GM19193 (cell line): Measurements from ENCODE around the gene WIPF1.

Source experiments
- POLR2A ChIP-seq: IDR thresholded peaks from 4 replicates; pipeline ENCODE4 v1.6.1; 2011; ENCODE audit not compliant: insufficient read depth, insufficient read length; ENCODE audit errors: extremely low read depth

Gene WIPF1

DNA sequence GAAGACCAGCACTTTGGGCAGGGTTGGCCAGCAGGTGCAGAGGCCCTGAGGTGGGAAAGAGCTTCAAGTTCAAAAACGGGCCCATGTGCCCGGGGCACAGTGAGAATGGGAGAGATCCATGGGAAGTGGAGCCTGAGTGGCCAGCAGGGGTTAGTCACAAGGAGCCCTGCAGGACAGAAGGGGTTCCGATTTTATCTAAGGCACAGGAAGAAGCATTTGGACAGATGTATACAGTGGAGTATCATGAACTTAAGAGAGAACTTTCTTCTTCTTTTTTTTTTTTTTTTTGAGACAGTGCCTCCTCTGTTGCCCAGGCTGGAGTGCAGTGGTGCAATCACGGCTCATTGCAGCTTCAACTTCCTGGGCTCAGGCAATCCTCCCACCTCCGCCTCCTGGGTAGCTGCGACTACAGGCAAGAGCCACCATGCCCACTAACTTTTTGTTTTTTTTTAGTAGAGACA lies 24.0 kb downstream of the WIPF1 start:
- no peak for TF ChIP-seq POLR2A

DNA sequence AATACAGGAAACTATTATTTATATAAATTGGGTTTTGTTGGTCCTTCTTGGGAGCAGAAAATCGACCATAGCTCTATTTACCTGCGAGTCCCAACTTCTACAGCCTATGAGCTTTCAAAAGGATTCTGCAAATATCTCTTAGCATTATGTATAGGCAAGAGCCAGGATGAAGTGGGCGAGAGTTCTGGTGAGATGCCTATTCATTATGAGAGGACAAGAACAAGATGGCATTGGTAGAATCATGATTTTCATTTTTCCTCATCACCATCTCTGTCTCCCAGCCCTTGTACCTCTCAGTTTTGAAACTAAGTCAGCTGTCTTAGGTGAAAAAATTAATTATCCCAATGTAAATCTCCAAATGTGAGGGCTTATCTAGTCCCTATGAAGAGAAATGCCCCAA lies 25.0 kb downstream of the WIPF1 start:
- TF ChIP-seq POLR2A: no peak

DNA sequence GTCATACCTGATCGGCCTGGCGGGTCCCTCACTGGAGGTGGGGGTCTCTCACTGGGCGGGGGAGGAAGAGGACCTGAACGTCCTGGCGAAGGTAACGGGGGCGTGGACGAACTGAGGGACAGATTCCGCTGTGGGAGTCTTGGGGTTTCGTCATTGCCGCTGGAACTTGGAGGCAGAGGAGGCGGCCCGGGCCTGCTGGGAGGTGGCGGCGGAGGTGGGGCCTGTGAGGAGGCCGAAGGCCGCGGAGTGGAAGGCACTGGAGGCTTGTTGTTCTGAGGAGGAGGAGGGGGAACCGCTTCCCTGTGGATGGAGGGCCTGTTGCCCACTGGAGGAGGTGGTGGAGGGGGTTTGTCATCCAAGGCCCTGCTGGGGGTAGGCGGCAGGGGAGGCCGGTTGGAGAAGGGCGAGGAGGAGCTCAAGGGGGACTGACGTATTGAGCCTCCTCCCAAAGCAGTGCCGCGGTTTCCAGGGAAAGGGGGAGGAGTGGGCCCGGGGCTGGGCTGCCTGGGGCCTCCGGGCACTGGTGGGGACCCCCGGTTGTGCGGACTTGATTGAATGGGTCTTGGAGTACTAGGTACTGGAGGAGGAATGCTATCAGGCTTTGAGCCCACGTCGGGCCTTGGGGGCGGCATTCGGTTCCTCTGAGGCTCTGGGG lies 25.8 kb downstream of the WIPF1 start:
- no peak for TF ChIP-seq POLR2A

DNA sequence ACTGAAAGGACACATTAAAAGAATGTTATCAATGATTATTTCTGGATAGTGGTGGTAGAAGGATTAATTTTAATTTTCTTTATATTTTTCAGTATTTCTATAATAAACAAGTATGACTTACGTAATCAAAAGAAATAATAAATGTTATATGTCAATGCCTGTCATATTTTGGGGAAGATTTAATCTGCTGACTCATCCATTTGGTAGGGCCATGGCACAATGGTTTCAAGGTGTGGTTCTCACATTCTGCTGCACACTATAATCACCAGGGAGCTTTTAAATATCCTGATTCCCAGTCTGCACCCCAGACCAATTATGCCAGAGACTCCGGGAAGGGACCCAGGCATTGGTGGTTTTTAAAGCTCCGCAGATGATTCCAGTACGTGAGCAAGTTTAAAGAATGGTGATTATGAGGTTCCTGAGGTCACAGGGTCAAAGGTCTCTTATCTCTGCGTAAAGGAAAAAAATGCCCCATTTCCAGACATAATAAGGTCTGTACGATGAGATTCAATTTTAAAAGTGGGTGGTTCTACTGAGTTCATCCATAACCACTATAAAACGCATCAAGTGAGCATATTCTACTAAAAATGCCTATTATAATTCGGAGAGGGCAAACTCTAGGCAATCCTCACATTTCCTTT lies 27.2 kb downstream of the WIPF1 start:
- no peak for TF ChIP-seq POLR2A

DNA sequence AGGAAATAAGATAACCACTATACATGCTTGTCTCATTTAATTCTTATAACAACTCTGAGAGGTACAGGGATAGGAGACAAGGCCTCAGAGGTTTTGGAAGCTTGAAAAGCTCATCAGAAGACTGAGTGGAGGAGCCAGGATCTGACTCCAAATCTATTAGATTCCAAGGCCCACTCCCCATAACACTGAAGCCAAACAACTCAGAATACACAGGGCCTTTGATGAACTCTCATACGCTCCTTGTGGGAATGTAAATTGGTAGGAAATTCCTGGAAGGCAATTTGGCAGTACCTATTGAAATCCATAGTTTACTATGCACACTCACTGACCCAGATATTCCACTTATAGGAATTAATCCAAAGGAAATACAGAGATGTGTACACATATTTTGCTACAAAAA lies 27.9 kb downstream of the WIPF1 start:
- TF ChIP-seq POLR2A: no peak

DNA sequence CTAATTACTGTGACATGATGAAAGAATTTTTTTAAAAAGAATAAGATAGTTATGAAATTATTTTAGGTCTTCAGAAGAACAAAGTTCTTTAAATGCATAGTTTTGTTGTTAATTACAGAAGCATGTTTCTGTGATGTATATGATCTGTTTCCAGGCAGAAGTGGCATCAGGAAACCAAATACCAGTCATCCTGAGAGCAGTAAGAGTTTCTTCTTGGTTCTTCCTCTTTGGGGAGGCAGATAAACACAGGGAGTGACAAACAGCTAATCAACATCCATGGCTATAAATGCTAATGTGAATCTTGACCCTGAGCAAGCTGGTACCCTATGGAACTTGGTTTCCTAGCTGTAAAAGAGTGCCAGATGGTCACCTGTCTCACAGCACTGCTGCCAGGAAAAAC lies 29.2 kb downstream of the WIPF1 start:
- no peak for TF ChIP-seq POLR2A

DNA sequence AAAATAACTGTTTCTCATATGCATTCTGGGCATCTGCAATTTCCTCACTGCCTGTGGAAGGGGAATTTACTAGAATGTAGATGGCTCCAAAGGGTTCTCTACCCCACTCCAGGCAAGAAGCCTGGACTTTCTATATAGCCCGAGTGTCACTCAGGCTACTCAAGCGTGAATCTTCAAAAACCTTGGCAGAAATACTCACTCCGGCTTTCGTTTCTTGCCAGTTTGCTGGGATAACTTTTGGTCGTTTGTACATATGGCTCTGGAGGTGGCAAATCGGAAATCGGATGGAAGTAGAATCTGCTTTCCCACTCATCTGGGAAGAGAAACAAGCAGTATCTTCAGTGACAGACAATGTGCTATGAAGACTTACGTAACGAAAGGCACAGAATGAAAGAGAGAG lies 30.7 kb downstream of the WIPF1 start:
- TF ChIP-seq POLR2A: no peak

DNA sequence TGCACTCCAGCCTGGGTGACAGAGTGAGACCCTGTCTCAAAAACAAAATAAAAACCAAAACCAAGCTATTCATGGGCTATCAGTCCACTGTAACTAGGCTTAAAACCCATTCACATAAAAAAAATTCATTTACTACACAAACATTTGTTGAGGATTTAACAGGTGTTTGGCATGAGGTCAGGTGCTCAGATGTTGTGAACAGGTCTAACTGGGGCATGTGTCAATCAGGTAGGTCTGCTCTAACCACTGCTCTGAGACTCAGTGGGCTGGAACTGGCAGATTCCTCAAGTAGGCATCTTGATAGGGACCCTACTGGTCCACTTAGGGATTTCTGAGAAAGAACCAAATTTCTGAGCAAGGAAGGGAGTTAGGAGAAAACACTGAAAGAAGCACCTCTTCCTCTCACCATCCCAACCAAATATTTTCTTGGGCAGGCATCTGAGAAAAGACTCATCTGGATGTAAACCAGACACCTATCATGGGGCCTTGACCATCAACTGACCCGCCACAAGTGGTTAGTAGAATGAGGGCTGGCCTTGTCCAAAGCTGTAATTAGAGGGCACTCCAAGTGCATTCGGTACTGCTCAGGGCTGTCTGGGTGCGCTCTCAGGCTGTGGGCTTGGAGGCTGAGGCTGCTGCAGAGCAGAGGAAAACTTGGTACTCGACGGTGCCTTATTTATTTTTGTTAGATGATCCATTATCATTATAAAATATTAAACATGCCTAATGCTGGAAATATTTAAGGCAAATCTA lies 33.9 kb downstream of the WIPF1 start:
- no peak for TF ChIP-seq POLR2A

DNA sequence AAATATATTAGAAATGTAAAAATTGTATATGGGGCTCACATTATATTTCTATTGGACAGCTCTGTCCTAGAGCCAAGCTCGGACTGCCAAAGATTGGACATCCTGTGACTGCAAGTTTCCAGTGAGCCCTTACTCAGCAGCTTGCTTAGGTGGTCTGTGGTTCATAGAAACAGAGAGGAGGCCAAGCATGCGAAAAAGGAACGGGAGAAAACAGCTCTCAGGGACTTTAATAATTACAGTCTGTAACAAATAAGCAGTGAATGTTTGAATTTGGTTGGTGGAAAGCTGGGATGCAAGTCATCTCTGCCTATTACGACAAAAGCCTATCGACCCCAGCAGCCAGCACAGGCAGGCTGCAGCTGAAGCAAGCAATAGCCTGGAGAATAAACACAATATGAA lies 35.6 kb downstream of the WIPF1 start:
- TF ChIP-seq POLR2A: no peak

DNA sequence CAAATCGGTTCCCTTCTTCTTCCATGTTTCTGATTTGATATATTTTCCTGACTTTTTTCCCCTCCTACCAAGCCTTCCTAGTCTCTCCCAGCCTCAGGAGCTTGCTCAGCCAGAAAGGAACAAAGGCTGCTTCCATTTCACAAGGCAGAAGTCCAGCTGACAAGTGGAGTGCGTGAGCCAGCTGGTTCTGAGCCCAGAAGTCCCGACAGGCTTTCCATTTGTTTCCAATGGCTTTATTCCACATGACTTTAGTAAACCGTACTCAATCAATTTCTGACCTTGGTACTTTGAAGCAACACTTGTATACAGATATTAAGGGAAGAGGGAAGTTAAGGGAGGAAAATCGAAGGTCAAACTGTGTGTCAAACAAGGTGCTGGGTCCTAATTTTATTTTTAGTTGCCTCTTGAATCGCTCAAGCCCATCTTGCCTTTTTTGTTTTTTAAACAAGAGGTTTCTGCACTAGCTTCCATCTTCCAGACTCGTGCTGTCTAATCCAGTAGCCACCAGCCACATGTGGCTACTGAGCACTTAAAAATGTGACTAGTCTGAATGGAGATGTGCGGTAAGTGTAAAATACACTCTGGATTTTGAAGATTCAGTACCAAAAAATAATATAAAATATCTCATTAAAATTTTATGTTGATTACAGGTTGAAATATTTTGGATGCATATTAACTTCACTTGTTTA lies 36.2 kb downstream of the WIPF1 start:
- TF ChIP-seq POLR2A: no peak

DNA sequence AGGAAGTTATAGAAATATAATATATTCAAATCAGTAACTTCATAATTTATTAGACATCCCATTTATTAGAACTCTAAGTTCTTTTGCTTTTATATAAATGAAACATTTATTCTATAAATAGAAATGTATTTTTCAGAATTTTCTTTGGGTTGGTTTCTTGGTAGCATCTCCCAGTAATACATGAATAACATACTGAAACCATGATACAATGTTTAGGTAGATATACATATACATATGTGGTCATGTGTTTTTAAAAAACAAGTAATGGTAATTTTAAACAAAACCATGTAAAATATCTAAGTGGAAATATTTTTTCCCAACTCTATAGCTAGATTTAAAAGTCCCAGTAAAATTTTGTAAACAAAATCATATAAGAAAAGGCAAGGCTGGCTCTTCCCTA lies 36.9 kb downstream of the WIPF1 start:
- no peak for TF ChIP-seq POLR2A

DNA sequence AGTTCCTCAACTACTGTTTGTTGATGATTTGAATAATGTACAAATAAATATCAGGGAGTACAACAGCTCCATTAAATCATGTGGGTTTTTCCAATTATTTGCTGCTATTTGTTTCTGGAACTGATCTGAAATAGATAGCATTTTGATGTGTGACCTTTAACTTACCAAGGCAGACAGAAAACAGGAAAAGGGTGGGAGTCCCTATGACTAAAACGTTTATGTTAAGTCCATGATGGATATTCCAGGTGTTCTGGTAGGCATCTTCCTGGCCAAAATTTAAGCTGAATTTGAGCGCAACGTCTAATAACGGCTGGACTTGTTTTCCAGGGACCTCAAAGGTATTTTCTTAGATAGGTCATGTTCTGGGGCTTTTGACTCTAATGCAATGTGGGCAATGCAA lies 41.6 kb downstream of the WIPF1 start:
- no peak for TF ChIP-seq POLR2A

DNA sequence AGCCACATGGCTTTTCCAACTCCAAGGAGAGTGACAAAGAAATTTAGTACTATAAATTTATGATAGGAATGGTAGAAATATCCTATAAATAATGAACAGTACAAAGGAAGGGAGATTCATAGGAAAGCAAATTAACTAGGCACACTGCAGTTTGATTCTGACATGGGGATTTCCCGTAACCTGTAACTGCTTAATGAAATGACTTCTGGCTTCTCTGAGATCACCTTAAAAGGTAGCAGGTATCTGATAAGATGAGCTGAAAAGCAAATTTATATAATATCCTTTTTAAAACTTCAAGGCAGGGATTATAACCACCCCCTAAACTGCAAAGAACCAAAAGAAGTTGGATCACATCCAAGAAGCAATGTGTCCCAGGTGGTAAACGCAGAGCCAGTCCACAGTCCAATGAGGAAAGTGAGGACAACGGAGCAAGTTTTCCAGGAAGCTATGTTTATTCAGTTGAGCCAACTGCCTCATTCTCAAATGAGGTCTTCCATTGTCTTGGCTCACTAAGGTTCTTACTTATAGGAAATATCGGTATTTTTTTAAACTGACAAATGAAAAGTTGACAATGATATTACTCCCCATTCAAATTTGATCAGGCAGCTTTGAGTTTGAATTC lies 43.0 kb downstream of the WIPF1 start:
- TF ChIP-seq POLR2A: no peak

DNA sequence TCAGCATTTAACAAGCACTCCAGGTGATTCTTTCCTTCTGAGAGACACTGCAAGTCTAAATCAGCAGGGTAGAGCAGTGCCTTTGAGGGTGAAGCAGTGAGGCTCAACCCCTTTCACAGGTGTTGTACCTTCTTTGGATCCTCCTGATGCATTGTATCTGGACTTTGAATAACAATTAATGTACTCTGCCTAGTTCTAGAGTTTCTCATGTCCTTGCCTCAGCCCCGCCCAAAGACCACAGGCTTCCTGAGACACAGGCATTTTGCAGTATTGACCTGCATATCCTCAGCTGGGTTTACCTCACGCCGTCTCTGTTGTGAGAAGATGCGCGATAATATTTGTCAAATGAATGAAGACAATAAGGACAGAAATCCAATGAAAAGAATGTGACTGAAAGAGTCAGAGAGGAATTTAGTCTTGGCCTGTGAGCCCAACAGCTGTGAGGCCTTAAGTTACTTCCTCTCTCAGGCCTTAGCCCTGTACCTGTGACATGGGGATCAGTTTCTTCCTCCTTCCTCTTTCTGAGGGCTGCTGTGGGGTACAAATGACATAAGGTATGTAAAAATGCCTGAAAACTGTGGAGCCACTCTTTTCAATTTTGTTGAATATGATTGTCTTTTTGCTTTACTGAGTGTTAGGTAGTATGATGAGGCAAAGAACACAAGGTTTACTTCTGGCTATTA lies 43.7 kb downstream of the WIPF1 start:
- no peak for TF ChIP-seq POLR2A

DNA sequence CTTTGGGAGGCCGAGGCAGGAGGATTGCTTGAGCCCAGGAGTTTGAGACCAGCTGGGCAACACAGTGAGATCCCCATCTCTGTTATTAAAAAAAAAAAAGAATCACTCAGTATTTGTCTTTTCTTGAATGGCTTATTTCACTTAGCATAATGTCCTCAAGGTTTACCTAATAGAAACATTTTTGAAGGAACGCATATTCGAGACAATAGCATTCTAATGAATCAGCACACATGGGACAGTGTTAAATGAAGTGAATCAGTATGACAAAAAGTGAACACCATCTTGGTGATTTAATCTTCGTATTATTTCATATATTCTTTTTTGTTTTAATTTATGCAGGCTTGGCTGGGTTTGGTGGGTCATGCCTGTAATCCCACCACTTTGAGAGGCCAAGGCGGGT lies 44.7 kb downstream of the WIPF1 start:
- TF ChIP-seq POLR2A: no peak

DNA sequence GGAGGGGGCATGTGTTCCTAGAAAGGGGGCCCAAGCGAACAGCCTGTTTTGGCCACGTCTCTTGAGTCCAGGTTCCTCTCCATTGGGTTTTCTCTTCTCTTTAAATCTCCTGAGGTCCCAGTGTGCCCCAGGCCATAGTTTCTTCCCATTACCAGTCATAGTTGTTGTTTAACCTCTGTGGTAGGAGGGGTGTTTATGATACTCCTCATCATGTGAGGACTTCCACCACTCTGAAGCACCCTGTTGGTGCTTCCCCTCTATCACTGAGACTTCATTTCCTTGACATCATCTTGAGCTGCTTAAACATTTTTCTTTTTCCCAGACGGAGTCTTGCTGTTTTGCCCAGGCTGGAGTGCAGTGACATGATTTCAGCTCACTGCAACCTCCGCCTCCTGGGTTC lies 45.9 kb downstream of the WIPF1 start:
- no peak for TF ChIP-seq POLR2A
